Osteoblast (primary cell): ENCODE results near the gene NDUFB8. TPM values are rescaled to one million over a fixed set of nuclear protein-coding genes. Genes with fewer than 3 reads are reported as not detected.

Experiments
- DNase-seq: peaks from one replicate; pipeline ENCODE4 v3.0.0; 2011; ENCODE audit warnings: low spot score, mixed read lengths; ENCODE audit not compliant: insufficient read length; ENCODE audit errors: missing footprints
- H2AFZ ChIP-seq: 2 replicates; pipeline ENCODE4 v1.6.0; 2011; ENCODE audit warnings: mild to moderate bottlenecking, low read length
- H3K27ac ChIP-seq: 2 replicates; pipeline ENCODE4 v1.5.1; 2011; ENCODE audit warnings: mild to moderate bottlenecking, low read depth, low read length, moderate library complexity
- H3K27me3 ChIP-seq: 2 replicates; pipeline ENCODE4 v1.6.0; 2012; ENCODE audit warnings: mild to moderate bottlenecking, control low read depth, inconsistent platforms, low read length, moderate library complexity; ENCODE audit not compliant: insufficient read depth
- H3K36me3 ChIP-seq: 2 replicates; pipeline ENCODE4 v1.5.1; 2011; ENCODE audit warnings: mild to moderate bottlenecking, low read length, control low read depth, moderate library complexity; ENCODE audit not compliant: insufficient read depth
- H3K4me1 ChIP-seq: 2 replicates; pipeline ENCODE4 v1.5.1; 2011; ENCODE audit warnings: mild to moderate bottlenecking, low read length, control low read depth, moderate library complexity; ENCODE audit not compliant: insufficient read depth
- H3K4me2 ChIP-seq: 2 replicates; pipeline ENCODE4 v1.6.0; 2011; ENCODE audit warnings: mild to moderate bottlenecking, low read length; ENCODE audit not compliant: insufficient read depth
- H3K4me3 ChIP-seq: fragments of 200-600 bp; sonication (generic); 3 replicates; pipeline ENCODE4 v1.5.1; 2012; ENCODE audit warnings: mild to moderate bottlenecking, low read length, inconsistent platforms; ENCODE audit not compliant: insufficient read depth
- H3K79me2 ChIP-seq: 2 replicates; pipeline ENCODE4 v1.6.0; 2012; ENCODE audit warnings: mild to moderate bottlenecking, low read length, control low read depth, inconsistent platforms; ENCODE audit not compliant: insufficient read depth
- H3K9me3 ChIP-seq: 2 replicates; pipeline ENCODE4 v1.5.1; 2011; ENCODE audit warnings: low read depth, low read length, control low read depth
- H4K20me1 ChIP-seq: 2 replicates; pipeline ENCODE4 v1.6.0; 2012; ENCODE audit warnings: mild to moderate bottlenecking, low read length, control low read depth; ENCODE audit not compliant: insufficient read depth
- CTCF ChIP-seq: IDR thresholded peaks from 2 replicates; pipeline ENCODE4 v1.5.1; 2011; ENCODE audit warnings: mild to moderate bottlenecking, low read depth, low read length, moderate library complexity; ENCODE audit errors: extremely low read depth
- total RNA-seq: library from RNA; depleted of rRNA; stranded (reverse); fragments of >200 nt; gene quantifications from 2 replicates; pipeline ENCODE4 v1.2.3, GENCODE V29; 2012

The NDUFB8 gene
- total RNA-seq, 1 donor, result 102 TPM

DNA sequence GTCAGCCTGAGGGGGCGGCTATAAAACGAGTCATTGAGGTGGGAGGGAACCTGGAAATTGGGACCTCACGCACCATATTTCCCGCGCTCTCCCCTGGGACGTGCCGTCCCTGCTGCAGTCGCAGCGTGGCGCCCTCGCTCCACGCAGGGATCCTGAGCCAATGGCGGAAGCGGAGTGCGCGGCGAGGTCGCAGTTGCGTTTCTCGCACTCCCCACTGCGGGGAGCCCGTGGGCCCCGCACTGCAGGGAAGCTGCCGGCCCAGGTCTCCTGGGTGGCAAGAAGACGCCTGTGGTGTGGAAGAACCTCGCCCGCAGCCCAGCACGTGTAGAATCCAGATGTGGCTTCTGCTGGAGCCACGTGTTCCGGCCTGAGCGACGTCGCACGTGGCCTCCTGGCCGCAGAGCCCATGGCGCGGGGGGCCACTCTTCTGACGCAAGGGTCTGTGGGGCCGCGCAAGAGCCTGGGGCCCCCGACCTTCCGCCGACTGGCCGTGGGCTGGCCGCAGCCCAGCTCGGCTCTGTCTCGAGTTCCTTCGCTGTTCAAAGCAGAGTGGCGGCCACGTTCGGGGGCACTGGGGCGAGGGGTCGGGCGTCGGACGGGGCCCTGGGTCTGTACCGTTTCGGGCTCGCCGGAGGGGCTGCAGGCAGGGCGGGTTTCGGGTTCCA, 32.5 kb upstream of the NDUFB8 start:
- peak overlapping the region; percentile 55 for H3K4me3 ChIP-seq
- no peaks in the 10 kb centered on the region for H3K9me3 ChIP-seq
- peaks cover 8% of the 10 kb centered on the region for H4K20me1 ChIP-seq
- no peak overlapping the region for H3K27ac ChIP-seq
- H3K4me2 ChIP-seq, result peak overlapping the region; percentile 71
- no peaks in the 10 kb centered on the region for H3K36me3 ChIP-seq
- peak; percentile 76 for TF ChIP-seq CTCF
- peaks cover 14% of the 10 kb centered on the region for H3K4me1 ChIP-seq
- H2AFZ ChIP-seq, result no peak overlapping the region
- H3K27me3 ChIP-seq, result peaks cover 21% of the 10 kb centered on the region
- peak; percentile 96 for DNase-seq
- no peaks in the 10 kb centered on the region for H3K79me2 ChIP-seq

- H3K9me3 ChIP-seq, result no peaks in the 10 kb centered on the region
- no peak overlapping the region for H3K4me2 ChIP-seq
- no peaks in the 10 kb centered on the region for H3K79me2 ChIP-seq
- no peak overlapping the region for H3K4me3 ChIP-seq
- TF ChIP-seq CTCF, result no peak
- H3K27me3 ChIP-seq, result peaks cover 16% of the 10 kb centered on the region
- no peak for DNase-seq
- H2AFZ ChIP-seq, result no peak overlapping the region
- peaks cover 14% of the 10 kb centered on the region for H3K4me1 ChIP-seq
- H3K36me3 ChIP-seq, result peaks cover 7% of the 10 kb centered on the region
- H4K20me1 ChIP-seq, result peaks cover 8% of the 10 kb centered on the region
- H3K27ac ChIP-seq, result no peak overlapping the region
Measured at GRCh38 chr10:100561005-100561404, 31.3 kb upstream of the NDUFB8 start.

GRCh38 chr10:100560248-100560647, 30.6 kb upstream of the NDUFB8 start:
- DNase-seq, result no peak
- no peak overlapping the region for H3K4me3 ChIP-seq
- peaks cover 11% of the 10 kb centered on the region for H3K27me3 ChIP-seq
- H3K27ac ChIP-seq, result no peak overlapping the region
- peaks cover 11% of the 10 kb centered on the region for H3K36me3 ChIP-seq
- peaks cover 14% of the 10 kb centered on the region for H3K4me1 ChIP-seq
- H3K4me2 ChIP-seq, result no peak overlapping the region
- H4K20me1 ChIP-seq, result peaks cover 8% of the 10 kb centered on the region
- no peaks in the 10 kb centered on the region for H3K79me2 ChIP-seq
- no peaks in the 10 kb centered on the region for H3K9me3 ChIP-seq
- TF ChIP-seq CTCF, result no peak
- no peak overlapping the region for H2AFZ ChIP-seq

DNA sequence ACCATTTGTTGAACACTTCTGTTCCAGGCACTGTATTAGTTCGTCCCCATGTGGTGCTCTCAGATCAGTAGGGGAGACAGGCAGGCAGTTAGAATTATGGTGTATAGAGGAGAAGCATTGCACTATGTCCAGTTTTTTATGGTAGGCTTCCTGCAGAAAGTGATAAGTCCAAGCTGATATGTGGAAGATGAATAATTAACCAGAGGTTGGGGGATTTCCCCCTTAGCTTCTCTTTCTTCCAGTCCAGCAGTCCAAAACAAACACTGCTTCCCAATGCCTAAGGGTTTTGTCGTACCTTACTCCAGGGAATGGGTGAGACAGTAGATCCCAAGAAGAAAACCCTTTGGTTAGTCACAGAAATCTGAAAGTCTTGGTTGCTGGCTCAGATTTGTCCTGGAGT, 25.2 kb upstream of the NDUFB8 start:
- Histone ChIP-seq H3K27me3 (no peaks in the 10 kb centered on the region), H3K27ac (no peak overlapping the region), H3K4me1 (no peaks in the 10 kb centered on the region), H3K9me3 (no peaks in the 10 kb centered on the region), H3K79me2 (no peaks in the 10 kb centered on the region), H3K4me2 (no peak overlapping the region), H4K20me1 (peaks cover under 1% of the 10 kb centered on the region), H2AFZ (no peak overlapping the region), H3K36me3 (peaks cover 20% of the 10 kb centered on the region), H3K4me3 (no peak overlapping the region)
- no peak for TF ChIP-seq CTCF
- DNase-seq, result no peak
